Stimulated activated CD4-positive, alpha-beta T cell treated with anti-CD3 and anti-CD28 coated beads, TNF-alpha, amount 100 ng/mL, for 4 hours (primary cell): Measurements from ENCODE around the gene TPSD1.
"Not testable (repeated sequence)": the region's sequence is repeated elsewhere in the genome, so short reads cannot be mapped to it uniquely, and the experiment has no call there.

Experiments used
- DNase-seq, 3 experiments: peaks; one replicate each; pipeline ENCODE4 v3.0.0-alpha.2; 2020; ENCODE audit warnings: low read depth in 3 of 3

The TPSD1 gene

GRCh38 chr16:1281517-1281916 lies 25.6 kb downstream of the TPSD1 start:
- no peak for DNase-seq

GRCh38 chr16:1282324-1282973 lies 26.6 kb downstream of the TPSD1 start:
- no peak for DNase-seq

- no peak for DNase-seq
Observed at GRCh38 chr16:1283296-1283695, 27.4 kb downstream of the TPSD1 start.

- no peak for DNase-seq
Observed at GRCh38 chr16:1283996-1284616, 28.2 kb downstream of the TPSD1 start.

GRCh38 chr16:1285669-1286512 lies 30.0 kb downstream of the TPSD1 start:
- DNase-seq: no peak

GRCh38 chr16:1286513-1287094 lies 30.7 kb downstream of the TPSD1 start:
- DNase-seq: no peak

- no peak for DNase-seq
Observed at GRCh38 chr16:1287982-1288670, 32.3 kb downstream of the TPSD1 start.

- DNase-seq: no peak
Observed at GRCh38 chr16:1288813-1289476, 33.1 kb downstream of the TPSD1 start.

- no peak for DNase-seq
Observed at GRCh38 chr16:1289477-1289866, 33.6 kb downstream of the TPSD1 start.

- DNase-seq: no peak
Observed at GRCh38 chr16:1290063-1290501, 34.2 kb downstream of the TPSD1 start.

- no peak for DNase-seq
Observed at GRCh38 chr16:1290860-1291575, 35.1 kb downstream of the TPSD1 start.

GRCh38 chr16:1291576-1291974 lies 35.7 kb downstream of the TPSD1 start:
- DNase-seq: no peak

GRCh38 chr16:1292208-1292607 lies 36.3 kb downstream of the TPSD1 start:
- DNase-seq: not testable (repeated sequence)

- DNase-seq: not testable (repeated sequence)
Observed at GRCh38 chr16:1292808-1293207, 36.9 kb downstream of the TPSD1 start.

- DNase-seq: no peak
Observed at GRCh38 chr16:1293921-1294656, 38.2 kb downstream of the TPSD1 start.

- no peak for DNase-seq
Observed at GRCh38 chr16:1295465-1295864, 39.6 kb downstream of the TPSD1 start.

GRCh38 chr16:1296688-1297017 lies 40.8 kb downstream of the TPSD1 start:
- DNase-seq: not testable (repeated sequence)

GRCh38 chr16:1297018-1297696 lies 41.3 kb downstream of the TPSD1 start:
- no peak for DNase-seq

- DNase-seq: no peak
Observed at GRCh38 chr16:1298406-1298805, 42.5 kb downstream of the TPSD1 start.
